GM21619 (cell line): ENCODE results near the gene PFDN1.
"Not testable (repeated sequence)": the region's sequence is repeated elsewhere in the genome, so short reads cannot be mapped to it uniquely, and the experiment has no call there.

Source experiments
- ATAC-seq: cut with Tn5 transposase; IDR thresholded peaks from one replicate; pipeline ENCODE4 v1.9.1; 2021; ENCODE audit not compliant: unreplicated experiment

Gene PFDN1

GRCh38 chr5:140302786-140303639 lies at the start of gene PFDN1:
Gene PFDN1, minus strand, starts transcription at chr5:140303101. Its CDS starts 28 bp downstream, at chr5:140303073.
- peak; percentile 97 for ATAC-seq

- ATAC-seq, result peak; percentile 68
Observed at GRCh38 chr5:140351609-140352334, 48.9 kb upstream of the PFDN1 start.

GRCh38 chr5:140349244-140349643 lies 46.3 kb upstream of the PFDN1 start:
- no peak for ATAC-seq

- no peak for ATAC-seq
Observed at GRCh38 chr5:140348104-140348503, 45.2 kb upstream of the PFDN1 start.

- no peak for ATAC-seq
Observed at GRCh38 chr5:140347360-140347759, 44.5 kb upstream of the PFDN1 start.

GRCh38 chr5:140346348-140347221 lies 43.7 kb upstream of the PFDN1 start, which contains the start of gene HBEGF:
Gene HBEGF, minus strand, starts transcription at chr5:140346603. Its CDS starts 275 bp downstream, at chr5:140346328.
- ATAC-seq, result peak; percentile 71

GRCh38 chr5:140345919-140346347 lies 43.0 kb upstream of the PFDN1 start:
- peak; percentile 16 for ATAC-seq

- ATAC-seq, result no peak
Observed at GRCh38 chr5:140344683-140345423, 42.0 kb upstream of the PFDN1 start.

- not testable (repeated sequence) for ATAC-seq
Observed at GRCh38 chr5:140343849-140344248, 40.9 kb upstream of the PFDN1 start.

- ATAC-seq, result no peak
Observed at GRCh38 chr5:140342896-140343295, 40.0 kb upstream of the PFDN1 start.

- ATAC-seq, result no peak
Observed at GRCh38 chr5:140342287-140342686, 39.4 kb upstream of the PFDN1 start.

- no peak for ATAC-seq
Observed at GRCh38 chr5:140341591-140341990, 38.7 kb upstream of the PFDN1 start.

GRCh38 chr5:140340605-140341121 lies 37.8 kb upstream of the PFDN1 start:
- ATAC-seq, result no peak

- ATAC-seq, result no peak
Observed at GRCh38 chr5:140339636-140340035, 36.7 kb upstream of the PFDN1 start.

- no peak for ATAC-seq
Observed at GRCh38 chr5:140338908-140339307, 36.0 kb upstream of the PFDN1 start.

GRCh38 chr5:140338336-140338735 lies 35.4 kb upstream of the PFDN1 start:
- ATAC-seq, result no peak

GRCh38 chr5:140337880-140338279 lies 35.0 kb upstream of the PFDN1 start:
- no peak for ATAC-seq

GRCh38 chr5:140336388-140336787 lies 33.5 kb upstream of the PFDN1 start:
- no peak for ATAC-seq

- ATAC-seq, result no peak
Observed at GRCh38 chr5:140331638-140332037, 28.7 kb upstream of the PFDN1 start.
